Gastroesophageal sphincter (tissue), 3 donors: ENCODE measurements around the gene USPL1.

ENCODE experiments used
- CTCF ChIP-seq, 4 experiments: fragments of 200-600 bp in 2 of 4; fragments of 450-650 bp in 2 of 4; sonication (generic) in 1 of 4; IDR thresholded peaks; one replicate each; pipeline ENCODE4 v1.5.1; 2017 to 2019; ENCODE audit warnings: antibody characterized with exemption in 4 of 4, mild to moderate bottlenecking in 2 of 4, moderate library complexity in 2 of 4
- POLR2A ChIP-seq, 2 donors: fragments of 450-650 bp; IDR thresholded peaks; one replicate each; pipeline ENCODE4 v1.6.1; 2017; ENCODE audit warnings: antibody characterized with exemption in 2 of 2, mild to moderate bottlenecking in 2 of 2, moderate library complexity in 1 of 2
- POLR2AphosphoS5 ChIP-seq: sonication (generic); formaldehyde crosslinking; IDR thresholded peaks from one replicate; pipeline ENCODE4 v1.6.1; 2017; ENCODE audit warnings: antibody characterized with exemption

GRCh38 chr13:30615866-30616541 is 1.7 kb upstream of the USPL1 start:
- TF ChIP-seq CTCF (IDR thresholded peaks at IDR 0.05) (no peak), POLR2AphosphoS5 (no peak), POLR2A (IDR thresholded peaks at IDR 0.05) (no peak)
